Measurements from ENCODE around the gene RIMS4.

Gene RIMS4

DNA sequence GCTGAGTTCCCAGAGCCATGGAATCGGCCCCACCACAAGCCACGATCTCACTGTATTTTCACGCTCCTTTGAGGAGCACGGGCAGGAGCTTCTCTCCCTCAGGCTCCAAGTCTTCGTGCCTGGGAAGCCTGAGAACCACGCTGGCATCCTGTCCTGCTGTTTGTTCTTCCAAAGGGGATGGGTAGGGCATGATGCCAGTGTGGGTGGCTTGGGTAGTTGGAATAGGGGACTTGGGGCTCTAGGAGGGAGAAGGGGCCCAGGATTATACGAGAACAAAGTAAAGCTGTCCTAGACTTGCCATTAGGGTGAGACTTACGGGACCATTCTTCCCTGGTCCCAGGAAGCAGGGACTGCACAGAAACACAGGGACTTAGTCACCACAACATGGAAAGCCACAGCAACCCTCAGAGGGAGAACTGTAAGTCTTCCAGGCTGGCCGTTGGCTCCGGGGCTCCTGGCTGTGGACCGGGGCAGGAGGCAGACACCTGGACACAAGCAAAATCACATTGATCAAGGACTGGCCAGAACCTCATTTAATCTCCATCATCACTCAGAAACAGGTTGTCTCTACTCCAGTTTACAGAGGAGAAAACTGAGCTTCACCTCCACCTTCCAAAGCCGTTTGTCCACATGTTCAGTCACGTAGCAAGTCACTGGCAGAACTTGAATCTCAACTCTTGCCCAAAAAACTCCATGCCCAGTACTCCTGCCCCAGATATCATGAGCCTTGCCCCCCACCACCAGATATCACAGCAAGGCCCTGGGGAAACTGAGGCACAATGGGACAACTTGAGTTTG lies 93.8 kb downstream of the RIMS4 start:
- DNase-seq: no peak

DNA sequence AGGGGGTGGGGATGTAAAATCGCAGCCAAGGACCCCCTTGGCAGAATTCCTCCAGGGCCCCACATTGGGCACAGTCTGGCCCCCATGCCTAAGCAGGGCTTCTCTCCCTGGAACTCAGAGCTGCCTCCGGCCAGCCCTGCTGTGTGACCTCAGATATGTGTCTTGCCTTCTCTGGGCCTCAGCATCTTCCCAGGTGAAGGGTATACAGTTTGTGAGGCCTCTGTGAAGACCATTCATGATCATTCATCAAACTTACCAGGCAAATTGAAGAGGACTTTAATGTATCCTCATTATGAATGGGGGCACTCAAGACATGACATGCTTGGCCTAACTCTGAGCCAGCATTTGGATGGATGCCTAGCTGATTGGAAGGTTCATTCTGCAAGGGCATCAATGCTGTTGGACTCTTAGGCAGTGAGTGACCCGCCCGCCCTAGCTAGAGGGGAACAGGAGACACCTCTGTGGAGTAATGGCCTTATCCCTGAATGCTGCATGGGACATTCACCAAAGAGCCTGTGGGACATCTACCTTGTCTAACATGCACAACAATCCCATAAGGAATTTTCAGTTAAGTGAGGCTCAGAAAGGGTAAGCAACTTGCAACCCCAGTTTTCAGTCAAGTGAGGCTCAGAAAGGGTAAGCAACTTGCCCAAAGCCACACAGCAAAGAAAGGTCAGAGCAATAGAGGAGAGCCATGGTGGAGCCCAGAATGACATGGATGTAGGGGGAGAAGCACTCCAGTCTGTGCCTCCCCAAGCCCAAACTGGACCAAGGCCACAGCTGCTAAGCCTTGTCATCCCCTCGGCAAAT lies 94.6 kb downstream of the RIMS4 start:
- no peak for DNase-seq

DNA sequence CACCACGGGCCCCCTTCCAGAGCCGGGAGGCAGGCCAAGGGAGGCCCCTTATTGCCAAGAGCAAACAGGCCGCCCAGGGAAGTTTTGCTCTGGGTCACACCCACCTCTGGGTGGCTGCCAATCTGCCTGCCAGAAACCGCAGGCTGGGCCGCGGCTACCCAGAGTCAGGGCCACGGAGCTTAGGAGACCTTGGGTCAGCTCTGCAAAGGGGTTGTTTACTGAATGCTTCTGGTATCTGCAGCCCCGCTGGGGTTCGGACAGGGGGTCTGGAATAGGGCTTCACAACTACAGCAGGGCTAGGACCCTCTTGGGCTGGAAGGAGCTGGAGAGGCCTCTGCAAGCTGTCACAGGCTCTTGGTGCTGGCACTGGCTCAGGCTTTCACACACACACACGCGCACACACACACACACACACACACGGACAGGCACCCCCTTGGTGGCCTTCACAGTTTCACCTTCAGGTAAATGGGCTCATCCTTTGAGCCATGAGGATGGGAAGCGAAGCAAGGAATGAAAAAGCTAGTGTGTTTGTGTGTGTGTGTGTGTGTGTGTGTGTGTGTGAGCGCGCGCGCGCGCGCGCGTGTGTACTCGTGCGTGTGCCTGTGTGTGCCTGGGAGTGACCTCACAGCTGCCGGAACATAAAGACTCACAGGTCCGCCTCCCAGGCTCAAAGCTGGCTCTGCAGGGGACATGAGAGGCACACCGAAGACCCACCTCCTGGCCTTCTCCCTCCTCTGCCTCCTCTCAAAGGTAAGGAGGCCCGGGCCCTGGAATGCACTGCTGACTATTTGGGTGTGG lies 95.4 kb downstream of the RIMS4 start, which contains the start of gene CCN5:
CCN5 (plus strand) TSS at position 669 of the 798 bp plus-strand sequence; CDS start at position 691, 22 bp downstream.
- no peak for DNase-seq

DNA sequence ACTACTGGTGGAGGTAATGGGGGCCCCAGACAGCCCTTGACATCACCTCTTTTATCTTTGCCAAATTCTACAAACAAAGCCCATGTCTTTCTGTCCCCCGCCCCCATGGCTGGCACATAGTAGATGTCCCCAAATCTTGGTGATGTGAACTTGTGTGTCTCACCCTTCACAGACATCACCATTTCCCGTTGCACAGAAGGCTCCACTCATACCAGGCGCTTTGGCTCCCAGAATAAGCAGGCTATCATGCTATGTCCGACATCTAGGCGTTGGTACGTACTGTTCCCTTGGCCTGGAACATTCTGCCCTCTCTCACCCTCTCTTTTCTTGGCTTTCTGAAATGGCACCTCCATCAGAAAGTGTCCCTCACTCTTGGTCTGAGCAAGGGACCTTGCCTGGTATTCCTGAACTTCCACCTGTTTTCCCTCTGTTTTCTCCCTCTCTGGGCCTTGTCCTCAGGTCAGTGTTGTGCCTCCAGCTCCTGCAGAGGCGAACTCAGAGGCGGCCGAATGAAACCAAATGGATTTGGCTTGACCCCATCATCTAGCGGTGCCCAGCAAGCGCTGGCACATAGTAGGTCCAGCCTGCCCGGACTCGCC lies 96.1 kb downstream of the RIMS4 start:
- DNase-seq: no peak

DNA sequence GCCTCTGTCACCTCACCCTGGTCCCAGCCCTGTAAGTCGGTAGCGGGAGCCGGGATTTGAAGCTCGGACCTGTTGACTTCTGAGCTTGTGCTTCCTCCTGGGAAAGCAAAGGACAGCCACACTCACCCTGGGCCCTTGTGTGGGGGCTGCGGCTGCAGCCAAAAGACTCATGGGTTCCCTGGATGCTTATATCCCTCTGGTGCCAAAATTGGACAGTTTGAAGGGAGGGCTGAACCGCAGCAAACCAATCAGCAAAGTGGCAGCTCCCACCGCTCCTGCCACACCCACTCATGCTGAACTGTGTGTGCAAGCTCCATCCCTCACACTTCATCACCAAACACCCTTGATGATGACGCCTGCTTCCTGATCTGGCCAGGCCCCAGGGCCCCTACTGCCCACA lies 99.1 kb downstream of the RIMS4 start:
- DNase-seq: no peak

DNA sequence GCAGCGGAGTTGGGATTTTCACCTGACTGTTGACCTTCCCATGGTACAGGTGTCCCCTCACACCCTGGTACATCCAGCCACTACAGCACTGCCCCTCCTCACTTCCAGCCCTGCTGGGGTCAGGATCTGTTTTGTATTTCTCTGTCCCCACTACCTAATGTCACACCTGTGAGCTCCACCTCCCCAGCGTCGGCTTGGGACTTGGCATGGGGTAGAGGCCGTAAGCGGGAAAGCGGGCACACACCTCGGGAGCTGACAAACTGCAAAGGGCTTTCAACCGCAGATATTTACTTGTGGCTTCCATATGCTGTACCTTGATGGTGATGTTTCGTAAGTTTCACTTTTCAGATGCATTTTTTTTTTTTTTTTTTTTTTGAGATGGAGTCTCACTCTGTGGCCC lies 100.5 kb downstream of the RIMS4 start:
- no peak for DNase-seq

DNA sequence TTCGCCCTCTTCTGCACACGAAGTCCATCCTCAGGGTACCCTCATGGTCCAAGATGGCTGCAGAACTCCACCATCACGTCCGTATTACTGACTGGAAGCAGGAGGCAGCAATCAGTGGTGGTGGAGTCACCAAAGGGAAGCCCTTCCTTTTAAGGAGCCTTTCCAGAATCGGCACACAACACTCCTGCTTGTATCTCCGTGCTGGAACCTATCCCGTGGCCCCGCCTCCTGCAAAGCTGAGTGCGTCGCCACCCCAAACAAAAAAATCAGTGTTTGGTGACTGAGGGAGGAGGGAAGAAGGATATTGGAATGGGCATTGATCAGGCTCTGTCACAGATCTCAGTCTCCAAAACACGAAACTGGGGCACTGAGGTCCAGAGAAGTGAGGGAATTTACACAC lies 101.0 kb downstream of the RIMS4 start:
- no peak for DNase-seq

DNA sequence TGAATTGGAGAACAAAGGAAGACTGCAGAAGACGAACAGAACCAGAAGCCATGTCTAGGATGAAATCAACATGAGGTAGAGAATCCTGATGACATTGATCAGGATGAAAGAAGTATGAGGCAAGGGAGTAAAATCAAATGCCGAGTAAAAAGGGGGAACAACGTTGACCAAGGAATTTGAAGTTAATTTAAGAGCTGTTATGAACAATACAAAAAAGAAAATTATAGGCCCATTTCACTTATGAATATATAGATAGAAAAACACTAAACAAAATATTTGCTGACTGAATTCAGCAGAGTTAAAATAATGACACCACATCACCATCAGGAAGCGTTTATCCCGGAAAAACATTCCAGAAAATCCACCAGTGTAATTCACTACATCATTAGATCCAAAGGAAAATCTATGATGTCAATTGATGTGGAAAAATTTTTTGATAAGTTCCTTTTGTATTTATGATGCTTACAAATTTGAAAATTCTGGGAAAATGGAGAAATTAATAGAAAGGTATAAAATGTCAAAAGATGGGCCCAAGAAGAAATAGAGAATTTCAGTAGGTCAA lies 103.2 kb downstream of the RIMS4 start:
- DNase-seq: no peak

DNA sequence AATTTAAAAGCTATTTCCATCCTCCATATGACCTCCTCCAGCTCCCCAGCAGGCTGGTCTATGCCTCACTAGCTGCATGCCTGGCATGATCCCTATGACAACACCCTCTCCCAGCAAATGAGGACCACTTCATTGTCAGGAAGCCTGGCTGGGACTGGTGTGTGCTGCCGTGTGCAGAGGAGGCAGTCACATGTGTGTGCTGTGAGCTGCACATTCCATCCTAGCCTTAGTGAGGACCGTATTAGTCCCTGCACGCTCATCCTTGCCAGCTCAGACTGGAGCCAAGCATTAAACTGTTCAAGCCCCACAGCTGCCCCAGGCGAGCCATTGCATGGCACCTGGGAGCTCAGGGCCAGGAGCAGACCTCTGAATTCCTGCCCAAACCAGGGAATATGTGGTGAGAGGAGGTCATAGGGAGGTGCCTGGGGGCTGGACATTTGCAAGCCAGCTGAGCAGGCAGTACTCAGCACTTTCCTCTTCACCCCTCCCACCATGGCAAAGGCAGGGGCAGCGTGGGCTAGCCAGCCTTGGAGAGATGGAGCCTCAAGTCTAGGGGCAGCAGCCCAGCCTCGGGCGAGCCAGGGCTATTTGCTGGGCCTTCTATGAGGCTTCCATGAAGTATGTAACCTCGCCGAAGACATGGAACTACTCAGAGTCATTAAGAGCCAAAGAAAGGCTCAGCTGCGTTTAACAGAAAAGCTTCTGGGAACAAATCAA lies 103.9 kb downstream of the RIMS4 start:
- DNase-seq: no peak

DNA sequence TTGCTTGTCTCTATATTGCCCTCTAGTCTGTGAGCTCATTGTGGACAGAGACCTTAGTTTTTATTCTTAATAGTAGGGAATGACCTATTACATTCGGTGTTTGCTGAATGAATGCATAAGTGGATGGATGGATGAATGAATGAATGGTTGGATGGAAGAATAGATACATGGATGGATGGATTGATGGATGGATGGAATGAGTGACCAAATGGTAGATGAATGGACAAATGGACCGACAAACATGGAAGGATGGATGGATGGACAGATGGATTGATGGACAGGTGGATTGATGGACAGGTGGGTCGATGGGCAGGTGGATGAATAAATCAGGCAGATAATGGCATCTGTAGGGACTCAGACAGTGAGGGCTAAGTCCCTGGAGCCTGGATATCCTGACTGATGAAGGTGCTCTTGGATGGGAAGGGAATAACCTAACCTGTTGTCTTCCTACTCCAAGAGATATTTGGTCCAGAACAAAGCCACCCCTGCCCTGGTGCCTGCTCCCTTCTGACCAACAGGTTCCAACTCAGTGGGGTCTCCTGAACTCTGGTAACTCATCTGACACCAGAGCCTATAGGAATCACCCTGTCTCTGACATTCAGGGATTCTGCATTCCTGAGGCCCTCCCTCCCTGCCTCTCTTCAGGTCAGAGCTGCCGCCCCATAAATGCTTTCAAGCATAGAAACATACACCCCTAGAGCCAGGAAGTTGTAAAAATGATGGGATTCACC lies 104.8 kb downstream of the RIMS4 start:
- no peak for DNase-seq

DNA sequence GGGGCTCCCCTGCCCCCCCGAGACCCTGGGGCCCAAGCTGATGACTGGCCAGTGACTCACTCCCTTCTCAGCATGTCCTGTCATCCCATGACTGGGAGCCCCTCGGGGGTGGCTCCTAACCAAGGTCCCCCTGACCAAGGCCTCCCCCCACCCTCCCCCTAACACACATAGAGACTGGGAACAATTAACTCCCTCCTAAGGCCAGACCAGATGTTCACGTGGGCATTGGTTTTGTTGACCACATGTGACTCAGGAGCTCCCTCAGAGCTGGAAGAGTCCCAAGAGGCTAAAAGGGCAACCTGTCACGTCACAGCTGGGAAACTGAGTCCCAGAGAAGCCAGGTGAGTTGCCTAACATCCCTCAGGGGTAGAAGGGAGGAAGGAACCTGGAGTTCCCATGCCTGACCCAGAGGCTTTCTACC lies 105.8 kb downstream of the RIMS4 start:
- no peak for DNase-seq

DNA sequence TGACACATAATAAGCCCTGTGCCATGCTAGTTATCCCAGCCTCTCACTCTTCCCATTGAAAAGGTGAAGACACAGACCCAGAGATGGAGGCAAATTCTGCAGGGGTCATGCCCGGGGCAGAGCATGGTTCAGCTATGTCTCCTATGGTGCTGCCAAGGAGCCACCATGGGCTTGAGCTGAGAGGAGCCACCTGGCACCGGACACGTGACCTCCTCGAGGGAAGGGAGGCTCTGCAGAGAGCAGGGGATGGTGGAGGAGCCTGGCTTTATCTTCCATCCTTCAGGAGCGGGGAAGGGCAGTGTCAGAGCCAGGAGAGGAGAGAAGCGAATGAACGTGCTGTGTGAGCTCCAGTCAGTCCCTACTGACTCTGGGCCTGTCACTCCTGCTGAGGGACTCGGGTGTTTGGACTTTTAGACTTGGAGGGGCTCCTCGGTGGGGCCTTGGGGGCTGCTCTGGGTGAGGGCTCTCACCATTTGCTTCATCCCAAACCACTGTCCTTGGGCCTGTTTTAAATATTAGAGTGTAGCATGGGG lies 106.3 kb downstream of the RIMS4 start:
- DNase-seq: no peak

DNA sequence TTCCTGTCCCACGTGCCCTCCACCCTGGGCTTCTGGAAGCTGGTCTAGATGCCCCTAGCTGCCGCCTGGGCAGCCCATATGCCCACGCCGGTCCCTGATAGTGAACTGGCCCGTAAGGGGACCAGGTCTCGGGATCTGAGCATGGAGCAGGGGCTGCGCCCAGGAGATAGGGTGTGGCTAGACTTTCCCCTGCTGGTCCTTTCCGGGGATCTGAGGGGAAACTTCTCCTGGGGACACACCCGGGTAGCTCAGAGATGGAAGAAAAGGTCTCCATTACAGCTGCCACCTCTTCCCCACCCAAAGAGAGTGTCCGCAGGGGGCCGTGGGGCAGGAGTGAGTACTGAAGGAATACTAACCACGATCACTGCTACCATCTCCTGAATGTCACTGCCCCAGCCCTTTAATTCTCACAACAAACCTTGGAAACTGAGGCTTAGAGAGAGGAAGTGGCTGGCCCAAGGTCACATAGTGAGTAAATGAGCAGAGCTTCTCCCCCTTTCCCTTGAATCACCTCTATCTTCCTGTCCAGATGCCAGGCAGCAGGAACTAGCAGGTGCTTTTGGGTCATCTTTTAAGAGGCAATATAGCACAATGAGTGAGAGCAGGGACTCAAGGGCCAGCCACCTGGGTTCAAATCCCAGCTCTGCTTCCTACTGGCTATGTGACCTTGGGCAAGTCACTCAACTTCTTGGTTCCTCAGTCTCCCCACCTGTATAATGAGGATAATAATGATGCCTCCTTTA lies 107.0 kb downstream of the RIMS4 start:
- no peak for DNase-seq

DNA sequence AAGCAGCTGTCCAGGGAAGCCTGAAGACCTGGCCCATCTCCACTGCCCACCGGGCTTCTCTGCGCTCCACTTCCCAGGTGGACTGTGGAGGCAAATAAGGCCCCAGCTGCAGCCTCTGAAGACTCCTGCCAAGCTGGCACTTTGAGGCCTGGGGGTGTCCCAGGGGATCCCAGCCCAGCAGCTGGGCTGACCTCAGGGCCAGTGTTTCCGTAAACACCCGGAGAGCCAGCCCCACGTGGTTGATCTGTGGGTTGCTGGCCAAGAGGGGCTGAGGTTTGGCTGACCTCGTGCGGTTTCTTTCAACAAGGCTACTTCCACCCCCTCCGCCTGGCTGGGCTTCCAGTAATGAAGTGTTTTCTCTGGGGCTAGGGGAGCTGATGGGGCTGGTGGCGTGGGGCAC lies 107.6 kb downstream of the RIMS4 start:
- no peak for DNase-seq

DNA sequence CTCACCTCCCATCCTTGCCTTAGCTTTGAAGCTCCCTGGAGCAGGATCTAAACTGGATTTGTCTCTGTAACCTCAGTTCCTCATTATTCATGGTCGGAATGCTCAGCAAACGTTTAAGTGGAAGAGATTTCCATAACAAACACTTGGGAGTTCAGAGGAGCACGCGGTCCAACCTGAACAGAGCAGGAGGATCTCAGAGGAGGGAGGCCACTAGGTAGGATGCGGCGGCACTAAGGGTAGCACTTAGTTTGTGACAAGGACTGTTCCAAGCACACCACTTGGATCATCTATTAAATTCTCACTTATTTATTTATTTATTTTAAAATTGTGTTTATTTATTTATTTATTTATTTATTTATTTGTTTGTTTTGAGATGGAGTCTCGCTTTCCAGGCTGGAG lies 108.5 kb downstream of the RIMS4 start:
- no peak for DNase-seq
